GM18907 (cell line): ENCODE data around the gene SAMD1.

Source experiments
- ATAC-seq: cut with Tn5 transposase; IDR thresholded peaks from one replicate; pipeline ENCODE4 v1.9.1; 2021; ENCODE audit warnings: mild to moderate bottlenecking, moderate library complexity; ENCODE audit not compliant: unreplicated experiment

SAMD1 gene

GRCh38 chr19:14039181-14039580, 51.4 kb downstream of the SAMD1 start:
- ATAC-seq = no peak
